Epidermal melanocyte (primary cell): Measurements from ENCODE around the gene FBL.
"Not testable (repeated sequence)": the region's sequence is repeated elsewhere in the genome, so short reads cannot be mapped to it uniquely, and the experiment has no call there.

Experiments used
- DNase-seq: peaks from one replicate; pipeline ENCODE4 v3.0.0; 2011; ENCODE audit warnings: low spot score; ENCODE audit not compliant: insufficient read length

Gene FBL

GRCh38 chr19:39825531-39826076, 20.6 kb downstream of the FBL start:
- DNase-seq, result no peak

GRCh38 chr19:39825093-39825463, 21.1 kb downstream of the FBL start:
- no peak for DNase-seq

- DNase-seq, result peak; percentile 98
Measured at GRCh38 chr19:39824143-39825092, 21.8 kb downstream of the FBL start.

GRCh38 chr19:39823686-39824085, 22.5 kb downstream of the FBL start:
- DNase-seq, result no peak

GRCh38 chr19:39820696-39821095, 25.5 kb downstream of the FBL start:
- no peak for DNase-seq

GRCh38 chr19:39819786-39820185, 26.4 kb downstream of the FBL start:
- DNase-seq, result no peak

GRCh38 chr19:39818626-39819097, 27.5 kb downstream of the FBL start:
- DNase-seq, result no peak

- no peak for DNase-seq
Measured at GRCh38 chr19:39817888-39818561, 28.2 kb downstream of the FBL start.

GRCh38 chr19:39816287-39817048, 29.7 kb downstream of the FBL start:
- no peak for DNase-seq

GRCh38 chr19:39814595-39814994, 31.6 kb downstream of the FBL start:
- DNase-seq, result no peak

GRCh38 chr19:39814111-39814510, 32.1 kb downstream of the FBL start:
- not testable (repeated sequence) for DNase-seq

GRCh38 chr19:39813264-39813993, 32.8 kb downstream of the FBL start:
- no peak for DNase-seq

- DNase-seq, result no peak
Measured at GRCh38 chr19:39811064-39811463, 35.1 kb downstream of the FBL start.

- DNase-seq, result no peak
Measured at GRCh38 chr19:39810424-39810823, 35.8 kb downstream of the FBL start.

- no peak for DNase-seq
Measured at GRCh38 chr19:39809368-39809767, 36.8 kb downstream of the FBL start.

- not testable (repeated sequence) for DNase-seq
Measured at GRCh38 chr19:39808688-39809087, 37.5 kb downstream of the FBL start.

GRCh38 chr19:39807846-39808364, 38.3 kb downstream of the FBL start:
- DNase-seq, result no peak

GRCh38 chr19:39805104-39805503, 41.1 kb downstream of the FBL start:
- DNase-seq, result no peak

GRCh38 chr19:39802958-39803357, 43.2 kb downstream of the FBL start:
- no peak for DNase-seq

- DNase-seq, result no peak
Measured at GRCh38 chr19:39797083-39797482, 49.1 kb downstream of the FBL start.
